ENCODE results near the gene TREM2.

DNA sequence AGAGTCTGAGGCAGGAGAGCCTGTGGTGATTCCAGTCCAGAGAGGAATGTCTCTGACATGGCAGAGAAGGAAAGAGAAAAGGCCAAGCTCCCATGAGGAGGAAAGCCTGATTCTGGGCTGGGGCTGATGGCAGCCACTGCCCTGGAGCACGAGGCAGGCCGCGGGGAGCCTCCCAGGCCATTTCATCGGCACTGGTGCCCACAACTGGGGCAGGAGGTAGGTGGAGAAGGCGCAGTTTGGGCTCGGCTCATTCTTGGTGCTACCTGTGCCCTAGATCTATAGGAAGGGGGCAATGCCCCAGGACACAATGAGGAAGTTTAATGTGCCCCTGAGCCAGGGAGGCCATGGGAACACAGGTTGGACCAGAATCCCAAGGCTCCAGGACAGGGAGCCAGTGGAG is 6.1 kb downstream of the TREM2 start:
- TF ChIP-seq FOXP4 (CRISPR knock-in tag; IDR thresholded peaks at IDR 0.05) = no peak
- no peak for TF ChIP-seq MAFF (IDR thresholded peaks at IDR 0.05; ENCODE audit: low read depth, low read length)
- TF ChIP-seq ZNF263 (CRISPR knock-in tag; IDR thresholded peaks at IDR 0.05) = no peak
- TF ChIP-seq ZNF550 (CRISPR knock-in tag; IDR thresholded peaks at IDR 0.05; ENCODE audit: borderline replicate concordance) = no peak
- no peak for TF ChIP-seq TCF7L2 (IDR thresholded peaks at IDR 0.05; ENCODE audit: low read depth, low read length)
- TF ChIP-seq BORCS8-MEF2B (CRISPR knock-in tag; IDR thresholded peaks at IDR 0.05) = no peak
- TF ChIP-seq RAD21 (CRISPR knock-in tag; IDR thresholded peaks at IDR 0.05) = no peak
- TF ChIP-seq, protein P1, sequence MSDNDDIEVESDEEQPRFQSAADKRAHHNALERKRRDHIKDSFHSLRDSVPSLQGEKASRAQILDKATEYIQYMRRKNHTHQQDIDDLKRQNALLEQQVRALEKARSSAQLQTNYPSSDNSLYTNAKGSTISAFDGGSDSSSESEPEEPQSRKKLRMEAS (IDR thresholded peaks at IDR 0.05) = no peak
- TF ChIP-seq, protein P2, sequence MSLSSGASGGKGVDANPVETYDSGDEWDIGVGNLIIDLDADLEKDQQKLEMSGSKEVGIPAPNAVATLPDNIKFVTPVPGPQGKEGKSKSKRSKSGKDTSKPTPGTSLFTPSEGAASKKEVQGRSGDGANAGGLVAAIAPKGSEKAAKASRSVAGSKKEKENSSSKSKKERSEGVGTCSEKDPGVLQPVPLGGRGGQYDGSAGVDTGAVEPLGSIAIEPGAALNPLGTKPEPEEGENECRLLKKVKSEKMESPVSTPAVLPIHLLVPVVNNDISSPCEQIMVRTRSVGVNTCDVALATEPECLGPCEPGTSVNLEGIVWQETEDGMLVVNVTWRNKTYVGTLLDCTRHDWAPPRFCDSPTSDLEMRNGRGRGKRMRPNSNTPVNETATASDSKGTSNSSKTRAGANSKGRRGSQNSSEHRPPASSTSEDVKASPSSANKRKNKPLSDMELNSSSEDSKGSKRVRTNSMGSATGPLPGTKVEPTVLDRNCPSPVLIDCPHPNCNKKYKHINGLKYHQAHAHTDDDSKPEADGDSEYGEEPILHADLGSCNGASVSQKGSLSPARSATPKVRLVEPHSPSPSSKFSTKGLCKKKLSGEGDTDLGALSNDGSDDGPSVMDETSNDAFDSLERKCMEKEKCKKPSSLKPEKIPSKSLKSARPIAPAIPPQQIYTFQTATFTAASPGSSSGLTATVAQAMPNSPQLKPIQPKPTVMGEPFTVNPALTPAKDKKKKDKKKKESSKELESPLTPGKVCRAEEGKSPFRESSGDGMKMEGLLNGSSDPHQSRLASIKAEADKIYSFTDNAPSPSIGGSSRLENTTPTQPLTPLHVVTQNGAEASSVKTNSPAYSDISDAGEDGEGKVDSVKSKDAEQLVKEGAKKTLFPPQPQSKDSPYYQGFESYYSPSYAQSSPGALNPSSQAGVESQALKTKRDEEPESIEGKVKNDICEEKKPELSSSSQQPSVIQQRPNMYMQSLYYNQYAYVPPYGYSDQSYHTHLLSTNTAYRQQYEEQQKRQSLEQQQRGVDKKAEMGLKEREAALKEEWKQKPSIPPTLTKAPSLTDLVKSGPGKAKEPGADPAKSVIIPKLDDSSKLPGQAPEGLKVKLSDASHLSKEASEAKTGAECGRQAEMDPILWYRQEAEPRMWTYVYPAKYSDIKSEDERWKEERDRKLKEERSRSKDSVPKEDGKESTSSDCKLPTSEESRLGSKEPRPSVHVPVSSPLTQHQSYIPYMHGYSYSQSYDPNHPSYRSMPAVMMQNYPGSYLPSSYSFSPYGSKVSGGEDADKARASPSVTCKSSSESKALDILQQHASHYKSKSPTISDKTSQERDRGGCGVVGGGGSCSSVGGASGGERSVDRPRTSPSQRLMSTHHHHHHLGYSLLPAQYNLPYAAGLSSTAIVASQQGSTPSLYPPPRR (CRISPR knock-in tag; IDR thresholded peaks at IDR 0.05; ENCODE audit: borderline replicate concordance) = no peak
- TF ChIP-seq CREM (IDR thresholded peaks at IDR 0.05) = no peak
- no peak for TF ChIP-seq CREM (CRISPR knock-in tag; IDR thresholded peaks at IDR 0.05)
